HUES6 (cell line): ENCODE measurements around the gene PRKRA.

Source experiments
- H3K27ac ChIP-seq: 2 replicates; pipeline ENCODE4 v1.7.0; 2013; ENCODE audit warnings: low read depth, mild to moderate bottlenecking, low read length, inconsistent platforms
- H3K27me3 ChIP-seq: 2 replicates; pipeline ENCODE4 v1.6.1; 2013; ENCODE audit warnings: low read length; ENCODE audit not compliant: control insufficient read depth, insufficient read depth
- H3K36me3 ChIP-seq: 2 replicates; pipeline ENCODE4 v1.6.1; 2013; ENCODE audit warnings: low read length; ENCODE audit not compliant: control insufficient read depth, insufficient read depth
- H3K4me1 ChIP-seq: 2 replicates; pipeline ENCODE4 v1.6.1; 2013; ENCODE audit warnings: low read length; ENCODE audit not compliant: control insufficient read depth, insufficient read depth
- H3K4me3 ChIP-seq: 2 replicates; pipeline ENCODE4 v1.5.1; 2013; ENCODE audit warnings: low read depth, low read length
- H3K9ac ChIP-seq: one replicate; pipeline ENCODE4 v1.6.1; 2013; ENCODE audit warnings: mild to moderate bottlenecking, low read length
- H3K9me3 ChIP-seq: 2 replicates; pipeline ENCODE4 v1.6.1; 2013; ENCODE audit warnings: low read depth, low read length; ENCODE audit not compliant: control insufficient read depth, insufficient read depth

PRKRA gene

DNA sequence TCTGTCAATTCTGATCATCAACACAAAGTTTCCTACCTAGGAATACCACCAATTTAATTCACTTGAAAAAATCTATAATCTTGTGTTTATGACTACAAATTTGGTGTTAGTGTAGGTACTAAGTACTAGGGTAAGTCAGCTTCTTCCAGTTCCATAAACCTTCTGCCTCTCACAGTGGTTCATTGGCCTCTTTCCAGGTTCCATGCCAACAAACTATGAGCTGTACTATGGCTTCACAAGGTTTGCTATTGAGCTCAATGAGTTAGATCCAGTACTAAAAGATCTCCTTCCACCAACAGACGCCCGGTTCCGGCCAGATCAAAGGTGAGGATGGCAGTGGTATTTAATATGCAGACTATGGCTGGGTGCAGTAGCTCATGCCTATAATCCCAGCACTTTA, 58.8 kb downstream of the PRKRA start:
- H3K27ac ChIP-seq, result no peak overlapping the region
- no peaks in the 10 kb centered on the region for H3K9me3 ChIP-seq
- no peak overlapping the region for H3K4me3 ChIP-seq
- peaks cover 2% of the 10 kb centered on the region; the same call in 1 of the 2 replicates for H3K36me3 ChIP-seq
- H3K4me1 ChIP-seq, result no peaks in the 10 kb centered on the region
- no peaks in the 10 kb centered on the region for H3K27me3 ChIP-seq
- H3K9ac ChIP-seq, result no peak overlapping the region

DNA sequence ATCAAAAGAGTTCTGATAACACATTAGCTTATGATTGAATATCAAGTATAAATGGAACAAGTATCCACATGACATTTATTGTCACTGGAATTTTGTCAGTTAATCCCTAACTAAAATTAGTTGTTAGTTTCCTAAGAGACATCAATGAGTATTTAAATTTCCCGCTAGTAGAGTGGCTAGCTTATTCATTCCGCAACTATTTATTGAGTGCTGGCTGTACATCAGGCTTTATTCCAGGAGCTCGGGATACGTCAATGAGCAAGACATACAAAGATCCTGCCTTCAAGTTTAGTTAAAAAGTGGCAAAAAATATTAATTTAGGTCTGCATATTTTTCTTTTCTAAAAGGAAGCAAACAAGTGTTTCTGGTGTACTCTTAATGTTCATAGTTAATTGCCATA, 59.3 kb downstream of the PRKRA start:
- no peak overlapping the region for H3K27ac ChIP-seq
- peaks cover 2% of the 10 kb centered on the region; the same call in 1 of the 2 replicates for H3K36me3 ChIP-seq
- no peaks in the 10 kb centered on the region for H3K4me1 ChIP-seq
- no peak overlapping the region for H3K9ac ChIP-seq
- H3K9me3 ChIP-seq, result no peaks in the 10 kb centered on the region
- H3K4me3 ChIP-seq, result no peak overlapping the region
- no peaks in the 10 kb centered on the region for H3K27me3 ChIP-seq

DNA sequence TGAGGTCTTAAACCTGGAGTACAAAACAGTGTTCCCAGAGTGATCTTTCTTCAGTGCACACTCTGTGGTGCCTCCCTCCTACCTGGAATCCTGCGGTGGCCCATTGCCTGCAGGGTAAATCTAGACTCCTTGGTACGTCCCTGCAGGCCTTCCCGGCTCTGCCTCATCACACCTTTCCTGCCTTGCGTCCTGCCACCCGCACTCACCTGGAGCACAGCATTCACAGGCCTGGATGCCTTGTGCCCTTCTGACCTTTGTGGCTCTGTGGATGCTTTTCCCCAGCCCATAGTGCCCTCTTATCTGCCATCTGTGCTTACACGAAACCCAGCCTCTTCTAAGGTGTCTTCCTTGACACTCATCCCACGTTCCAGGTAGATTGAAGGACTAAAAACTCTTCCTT, 62.7 kb downstream of the PRKRA start:
- Histone ChIP-seq H3K4me3 (no peak overlapping the region), H3K27ac (no peak overlapping the region), H3K36me3 (peaks cover 6% of the 10 kb centered on the region; the same call in 1 of the 2 replicates), H3K9ac (no peak overlapping the region), H3K4me1 (peaks cover 8% of the 10 kb centered on the region; the same call in 1 of the 2 replicates), H3K27me3 (no peaks in the 10 kb centered on the region), H3K9me3 (no peaks in the 10 kb centered on the region)

- Histone ChIP-seq H3K4me3 (no peak overlapping the region), H3K9ac (no peak overlapping the region), H3K9me3 (no peaks in the 10 kb centered on the region), H3K4me1 (peaks cover 8% of the 10 kb centered on the region; the same call in 1 of the 2 replicates), H3K27me3 (no peaks in the 10 kb centered on the region), H3K27ac (no peak overlapping the region), H3K36me3 (peaks cover 9% of the 10 kb centered on the region; the same call in 1 of the 2 replicates)
Measured at GRCh38 chr2:178386986-178387597, 63.9 kb downstream of the PRKRA start.

- Histone ChIP-seq H3K4me1 (peaks cover 8% of the 10 kb centered on the region; the same call in 1 of the 2 replicates), H3K9ac (no peak overlapping the region), H3K27me3 (no peaks in the 10 kb centered on the region), H3K4me3 (no peak overlapping the region), H3K27ac (no peak overlapping the region), H3K36me3 (peaks cover 9% of the 10 kb centered on the region; the same call in 1 of the 2 replicates), H3K9me3 (no peaks in the 10 kb centered on the region)
Measured at GRCh38 chr2:178385595-178386148, 65.3 kb downstream of the PRKRA start.

DNA sequence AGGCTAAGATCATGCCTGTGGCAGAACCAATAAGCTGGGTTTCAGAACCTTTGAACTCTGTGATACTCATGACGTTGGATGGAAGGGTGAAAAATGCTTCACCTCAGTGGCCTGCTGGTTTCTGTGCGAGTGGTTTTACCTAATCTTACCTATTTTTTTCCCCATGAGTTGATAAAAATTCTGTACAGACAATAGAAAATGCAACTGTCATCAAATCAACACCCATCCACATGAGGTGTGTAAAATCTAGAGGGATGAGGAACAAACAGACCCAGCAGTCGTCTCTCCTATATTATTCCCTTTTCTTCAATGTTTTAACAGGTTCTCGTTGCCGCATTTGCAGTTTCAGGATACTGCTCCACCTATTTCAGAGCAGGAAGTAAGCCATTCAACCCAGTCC, 67.3 kb downstream of the PRKRA start:
- no peak overlapping the region for H3K9ac ChIP-seq
- no peaks in the 10 kb centered on the region for H3K27me3 ChIP-seq
- H3K27ac ChIP-seq, result no peak overlapping the region
- no peaks in the 10 kb centered on the region for H3K9me3 ChIP-seq
- H3K4me1 ChIP-seq, result peaks cover 8% of the 10 kb centered on the region; the same call in 1 of the 2 replicates
- H3K36me3 ChIP-seq, result peaks cover 6% of the 10 kb centered on the region; the same call in 1 of the 2 replicates
- H3K4me3 ChIP-seq, result no peak overlapping the region
